ENCODE data around the gene PPP3CA. TPM values are rescaled to one million over a fixed set of nuclear protein-coding genes. Genes with fewer than 3 reads are reported as not detected.

PPP3CA gene
- total RNA-seq, 1 experiment from 2014 or later = 15.5 TPM

- DNase-seq (no peak), ATAC-seq (no peak)
- H3K36me3 ChIP-seq (ENCODE audit: low read depth, low read length) = no peaks in the 10 kb centered on the region
- no TSS peak for BruUV-seq (replicated peaks)
- POLR2A ChIA-PET (ENCODE audit: unreplicated experiment) = no interaction called here
- peaks cover 22% of the 10 kb centered on the region; the same call in 1 of the 2 replicates for H3K79me2 ChIP-seq (ENCODE audit: low read length)
- no peaks in the 10 kb centered on the region for H3K27me3 ChIP-seq (ENCODE audit: low read length)
- H3K4me2 ChIP-seq (ENCODE audit: low read length) = no peak overlapping the region
- CTCF ChIA-PET = no interaction called here
- peaks cover 35% of the 10 kb centered on the region for H3K4me1 ChIP-seq (ENCODE audit: insufficient read depth, low read length)
- H3F3A ChIP-seq (ENCODE audit: low read length, unreplicated experiment) = no peaks in the 10 kb centered on the region
- no peak overlapping the region for H3K9ac ChIP-seq (ENCODE audit: low read length)
- no peaks in the 10 kb centered on the region for H3K9me2 ChIP-seq (replicated peaks; ENCODE audit: low read length)
- H3K9me3 ChIP-seq (ENCODE audit: low read length) = no peaks in the 10 kb centered on the region
- no peak overlapping the region for H2AFZ ChIP-seq (ENCODE audit: low read length)
- intact Hi-C loops (cut with micrococcal nuclease) = loop anchor here (2.0 kb wide), 1 partner anchor 15 kb away; no protein-coding TSS in a partner anchor
- H3K4me3 ChIP-seq (ENCODE audit: low read length) = no peak overlapping the region
- TF ChIP-seq EZH2 (IDR thresholded peaks at IDR 0.05; ENCODE audit: low read length, unreplicated experiment) = no peak
- no peak for TF ChIP-seq CTCF (conservative IDR thresholded peaks at IDR 0.05; ENCODE audit: low read depth, low read length)
- TF ChIP-seq EZH2phosphoT487 (IDR thresholded peaks at IDR 0.05; ENCODE audit: borderline replicate concordance, low read length) = no peak
- H4K20me1 ChIP-seq (ENCODE audit: low read length) = no peaks in the 10 kb centered on the region
- no peak overlapping the region for H3K27ac ChIP-seq (ENCODE audit: low read length)
These were observed 61.3 kb downstream of the PPP3CA start for GRCh38 chr4:101285985-101286384.

DNA sequence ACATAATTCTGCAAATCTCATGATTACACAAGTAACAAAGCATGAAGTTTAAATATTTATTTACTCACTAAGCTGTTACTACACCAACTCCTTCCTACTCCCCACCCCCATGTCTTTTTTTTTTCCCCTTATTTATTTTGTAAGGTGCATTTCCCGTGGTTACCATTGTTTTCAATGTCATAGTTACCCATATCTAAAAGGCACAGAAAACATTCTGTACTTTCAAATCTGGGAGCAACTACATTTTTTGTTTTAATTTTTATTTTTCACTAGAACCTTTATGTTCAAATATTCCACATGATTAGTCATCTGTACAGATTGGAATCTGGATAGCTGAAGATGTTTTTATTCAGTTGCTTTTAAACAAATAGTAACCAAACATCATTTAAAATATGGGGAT lies 62.8 kb downstream of the PPP3CA start:
- BruUV-seq (replicated peaks) = no TSS peak
- intact Hi-C loops (cut with micrococcal nuclease) = no loop called here
- no peak overlapping the region for H2AFZ ChIP-seq (ENCODE audit: low read length)
- H3K79me2 ChIP-seq (ENCODE audit: low read length) = peaks cover 22% of the 10 kb centered on the region; the same call in 1 of the 2 replicates
- peak overlapping the region; percentile 42 for H3K4me2 ChIP-seq (ENCODE audit: low read length)
- H3K9me2 ChIP-seq (replicated peaks; ENCODE audit: low read length) = no peaks in the 10 kb centered on the region
- DNase-seq (peak; percentile 34), ATAC-seq (peak; percentile 37; the same call in 1 of the 2 replicates)
- CTCF ChIA-PET = no interaction called here
- H3K27ac ChIP-seq (ENCODE audit: low read length) = peak overlapping the region; percentile 46
- H3K4me3 ChIP-seq (ENCODE audit: low read length) = no peak overlapping the region
- no peaks in the 10 kb centered on the region for H3K9me3 ChIP-seq (ENCODE audit: low read length)
- H3K36me3 ChIP-seq (ENCODE audit: low read depth, low read length) = no peaks in the 10 kb centered on the region
- TF ChIP-seq EZH2 (IDR thresholded peaks at IDR 0.05; ENCODE audit: low read length, unreplicated experiment) = no peak
- no peaks in the 10 kb centered on the region for H3K27me3 ChIP-seq (ENCODE audit: low read length)
- no peaks in the 10 kb centered on the region for H4K20me1 ChIP-seq (ENCODE audit: low read length)
- POLR2A ChIA-PET (ENCODE audit: unreplicated experiment) = interaction anchor here (0.7 kb wide), 1 partner anchor 62 kb away, joined by 8 read pairs; no protein-coding TSS in a partner anchor
- H3K9ac ChIP-seq (ENCODE audit: low read length) = no peak overlapping the region
- peaks cover 35% of the 10 kb centered on the region for H3K4me1 ChIP-seq (ENCODE audit: insufficient read depth, low read length)
- H3F3A ChIP-seq (ENCODE audit: low read length, unreplicated experiment) = no peaks in the 10 kb centered on the region

GRCh38 chr4:101283434-101283833 lies 63.9 kb downstream of the PPP3CA start:
- Histone ChIP-seq H3K4me3 (ENCODE audit: low read length) (no peak overlapping the region), H3K4me2 (ENCODE audit: low read length) (no peak overlapping the region), H3K9me2 (replicated peaks; ENCODE audit: low read length) (no peaks in the 10 kb centered on the region), H3F3A (ENCODE audit: low read length, unreplicated experiment) (no peaks in the 10 kb centered on the region), H3K27ac (ENCODE audit: low read length) (no peak overlapping the region), H3K4me1 (ENCODE audit: insufficient read depth, low read length) (peaks cover 35% of the 10 kb centered on the region), H2AFZ (ENCODE audit: low read length) (no peak overlapping the region), H3K79me2 (ENCODE audit: low read length) (peaks cover 22% of the 10 kb centered on the region; the same call in 1 of the 2 replicates), H3K9ac (ENCODE audit: low read length) (no peak overlapping the region), H3K36me3 (ENCODE audit: low read depth, low read length) (no peaks in the 10 kb centered on the region), H3K9me3 (ENCODE audit: low read length) (no peaks in the 10 kb centered on the region), H3K27me3 (ENCODE audit: low read length) (no peaks in the 10 kb centered on the region), H4K20me1 (ENCODE audit: low read length) (no peaks in the 10 kb centered on the region)
- intact Hi-C loops (cut with micrococcal nuclease) = no loop called here
- no TSS peak for BruUV-seq (replicated peaks)
- ATAC-seq (no peak), DNase-seq (no peak)
- ChIA-PET CTCF (no interaction called here), POLR2A (ENCODE audit: unreplicated experiment) (no interaction called here)
- TF ChIP-seq EZH2phosphoT487 (IDR thresholded peaks at IDR 0.05; ENCODE audit: borderline replicate concordance, low read length) = no peak
- TF ChIP-seq CTCF (conservative IDR thresholded peaks at IDR 0.05; ENCODE audit: low read depth, low read length) = no peak
- no peak for TF ChIP-seq EZH2 (IDR thresholded peaks at IDR 0.05; ENCODE audit: low read length, unreplicated experiment)
